Keratinocyte (primary cell): ENCODE measurements around the gene LZTR1. TPM values are rescaled to one million over a fixed set of nuclear protein-coding genes. Genes with fewer than 3 reads are reported as not detected.
A peak's percentile ranks its signal among the peaks of the same experiment; 100 is the strongest.

Experiments
- DNase-seq: peaks from one replicate; pipeline ENCODE4 v3.0.0-alpha.2; 2011; ENCODE audit warnings: low read depth, missing footprints, low spot score
- FAIRE-seq: peaks from 2 replicates; lab custom pipeline; 2011; peaks lifted over from hg19 to GRCh38; lab: Jason Lieb, UNC
- H2AFZ ChIP-seq: 2 replicates; pipeline ENCODE4 v1.6.0; 2012; ENCODE audit warnings: low read length, control low read depth, inconsistent platforms; ENCODE audit not compliant: control insufficient read depth
- H3K27ac ChIP-seq: 2 replicates; pipeline ENCODE4 v1.5.1; 2011; ENCODE audit warnings: low read length; ENCODE audit not compliant: control insufficient read depth, insufficient read depth
- H3K27me3 ChIP-seq: 3 replicates; pipeline ENCODE4 v1.6.0; 2011; ENCODE audit warnings: low read length; ENCODE audit not compliant: control insufficient read depth, insufficient read depth; ENCODE audit errors: extremely low read depth
- H3K36me3 ChIP-seq, 2 experiments: 2 replicates in 1 of 2; 3 replicates in 1 of 2; pipeline ENCODE4 v1.5.1; 2011; ENCODE audit warnings: low read length in 2 of 2, mild to moderate bottlenecking in 1 of 2; ENCODE audit not compliant: control insufficient read depth in 2 of 2, insufficient read depth in 2 of 2; ENCODE audit errors: extremely low read depth in 1 of 2
- H3K4me1 ChIP-seq: 3 replicates; pipeline ENCODE4 v1.5.1; 2011; ENCODE audit warnings: low read length; ENCODE audit not compliant: control insufficient read depth, insufficient read depth; ENCODE audit errors: extremely low read depth
- H3K4me2 ChIP-seq: 3 replicates; pipeline ENCODE4 v1.6.0; 2011; ENCODE audit warnings: low read depth, low read length; ENCODE audit not compliant: control insufficient read depth, insufficient read depth; ENCODE audit errors: extremely low read depth
- H3K4me3 ChIP-seq, 3 experiments: fragments of 200-600 bp in 1 of 3; sonication (generic) in 1 of 3; 2 replicates in 2 of 3; 3 replicates in 1 of 3; pipeline ENCODE4 v1.5.1; 2011 to 2016; ENCODE audit warnings: low read length in 3 of 3, mild to moderate bottlenecking in 3 of 3, control low read depth in 2 of 3, inconsistent platforms in 1 of 3, low read depth in 1 of 3, mixed read lengths in 1 of 3, mixed run types in 1 of 3, moderate library complexity in 1 of 3; ENCODE audit not compliant: control insufficient read depth in 2 of 3, insufficient read depth in 2 of 3; ENCODE audit errors: extremely low read depth in 1 of 3
- H3K79me2 ChIP-seq: 2 replicates; pipeline ENCODE4 v1.6.0; 2012; ENCODE audit warnings: low read length; ENCODE audit not compliant: control insufficient read depth, insufficient read depth
- H3K9ac ChIP-seq: 3 replicates; pipeline ENCODE4 v1.6.0; 2011; ENCODE audit warnings: low read length; ENCODE audit not compliant: control insufficient read depth, insufficient read depth; ENCODE audit errors: extremely low read depth
- H3K9me1 ChIP-seq: 3 replicates; pipeline ENCODE4 v1.6.0; 2011; ENCODE audit warnings: low read length; ENCODE audit not compliant: control insufficient read depth, insufficient read depth; ENCODE audit errors: extremely low read depth
- H3K9me3 ChIP-seq: 2 replicates; pipeline ENCODE4 v1.5.1; 2012; ENCODE audit warnings: low read depth, low read length; ENCODE audit not compliant: control insufficient read depth
- H4K20me1 ChIP-seq: 3 replicates; pipeline ENCODE4 v1.6.0; 2011; ENCODE audit warnings: low read length; ENCODE audit not compliant: control insufficient read depth, insufficient read depth; ENCODE audit errors: extremely low read depth
- CTCF ChIP-seq, 3 experiments: IDR thresholded peaks in 1 of 3; conservative IDR thresholded peaks in 1 of 3; optimal IDR thresholded peaks in 1 of 3; 2 replicates in 2 of 3; 3 replicates in 1 of 3; pipeline versions ENCODE3 to v1.5.1; 2011; ENCODE audit warnings: low read length in 3 of 3, mild to moderate bottlenecking in 3 of 3, moderate library complexity in 2 of 3, control low read depth in 1 of 3, inconsistent platforms in 1 of 3; ENCODE audit not compliant: insufficient read depth in 2 of 3; ENCODE audit errors: extremely low read depth in 1 of 3
- EZH2 ChIP-seq: IDR thresholded peaks from one replicate; pipeline ENCODE4 v1.6.1; 2012; ENCODE audit warnings: inconsistent platforms, mild to moderate bottlenecking, low read length, moderate library complexity
- dilution Hi-C: fragments of 300-500 bp; cut with MboI; formaldehyde crosslinking; loops from one replicate; pipeline ENCODE4 v1.7.0; 2020; ENCODE audit warnings: low sequenced_read_pairs; ENCODE audit not compliant: extremely low pct_ligation_motif_present
- polyA plus RNA-seq, 5 experiments: library from polyadenylated mRNA; depleted of rRNA in 3 of 5; stranded (reverse) in 3 of 5; stranded (forward) in 1 of 5; unstranded in 1 of 5; fragments of >200 nt; gene quantifications; 1 replicate in 1 of 5; 2 replicates in 3 of 5; 3 replicates in 1 of 5; pipeline versions ENCODE4 v1.2.1 to v1.2.3, GENCODE V29; 2011 to 2012; ENCODE audit warnings: missing spikeins in 2 of 5, low read depth in 1 of 5, low replicate concordance in 1 of 5

LZTR1 gene
- polyA plus RNA-seq, 1 donor (not counting 4 experiments of a cell fraction or from before 2014, with no cell fraction given) = 37.0 TPM

- H3K79me2 ChIP-seq = peaks cover 39% of the 10 kb centered on the region
- H3K27ac ChIP-seq = peak overlapping the region; percentile 88
- peaks cover 56% of the 10 kb centered on the region for H3K4me1 ChIP-seq
- DNase-seq (peak; percentile 60), FAIRE-seq (peak; percentile 96)
- H3K9me1 ChIP-seq = no peaks in the 10 kb centered on the region
- peaks cover 6 to 36% of the 10 kb centered on the region in 2 experiments for H3K36me3 ChIP-seq
- TF ChIP-seq EZH2 = no peak
- TF ChIP-seq CTCF (optimal IDR thresholded peaks at IDR 0.05 in 1 of 3, IDR thresholded peaks at IDR 0.05 in 1 of 3, conservative IDR thresholded peaks at IDR 0.05 in 1 of 3; ENCODE audit: extremely low read depth in 1 of 3, insufficient read depth in 2 of 3, low read length in 3 of 3) = no peak
- peak overlapping the region; percentile 60 for H3K9ac ChIP-seq
- peak overlapping the region in 2 of 3 experiments; percentile 2 to 36 for H3K4me3 ChIP-seq
- dilution Hi-C loops = no loop called here
- no peaks in the 10 kb centered on the region for H4K20me1 ChIP-seq
- H3K9me3 ChIP-seq = no peaks in the 10 kb centered on the region
- H2AFZ ChIP-seq = no peak overlapping the region
- peak overlapping the region; percentile 49 for H3K4me2 ChIP-seq
- no peaks in the 10 kb centered on the region for H3K27me3 ChIP-seq
These were observed 28.2 kb upstream of the LZTR1 start for GRCh38 chr22:20953668-20954500.

GRCh38 chr22:20955548-20955947 is 26.5 kb upstream of the LZTR1 start:
- Histone ChIP-seq H3K36me3 (peaks cover 0 to 26% of the 10 kb centered on the region in 2 experiments), H3K9ac (no peak overlapping the region), H3K27me3 (no peaks in the 10 kb centered on the region), H3K27ac (no peak overlapping the region), H2AFZ (no peak overlapping the region), H3K4me1 (peaks cover 49% of the 10 kb centered on the region), H3K9me3 (no peaks in the 10 kb centered on the region), H3K4me3 (no peak overlapping the region), H3K79me2 (peaks cover 26% of the 10 kb centered on the region), H3K9me1 (no peaks in the 10 kb centered on the region), H3K4me2 (no peak overlapping the region), H4K20me1 (no peaks in the 10 kb centered on the region)
- TF ChIP-seq EZH2 (no peak), CTCF (optimal IDR thresholded peaks at IDR 0.05 in 1 of 3, IDR thresholded peaks at IDR 0.05 in 1 of 3, conservative IDR thresholded peaks at IDR 0.05 in 1 of 3; ENCODE audit: extremely low read depth in 1 of 3, insufficient read depth in 2 of 3, low read length in 3 of 3) (no peak)
- no peak for FAIRE-seq
- DNase-seq = no peak
- dilution Hi-C loops = no loop called here
